Activated CD4-positive, alpha-beta T cell treated with anti-CD3 and anti-CD28 coated beads for 48 hours (primary cell): ENCODE measurements around the gene PPP2R1B.
"Not testable (repeated sequence)": the region's sequence is repeated elsewhere in the genome, so short reads cannot be mapped to it uniquely, and the experiment has no call there.

Experiments used
- DNase-seq: peaks from one replicate; pipeline ENCODE4 v3.0.0-alpha.2; 2020

PPP2R1B gene

GRCh38 chr11:111782109-111782741 is 16.0 kb upstream of the PPP2R1B start:
- no peak for DNase-seq

DNA sequence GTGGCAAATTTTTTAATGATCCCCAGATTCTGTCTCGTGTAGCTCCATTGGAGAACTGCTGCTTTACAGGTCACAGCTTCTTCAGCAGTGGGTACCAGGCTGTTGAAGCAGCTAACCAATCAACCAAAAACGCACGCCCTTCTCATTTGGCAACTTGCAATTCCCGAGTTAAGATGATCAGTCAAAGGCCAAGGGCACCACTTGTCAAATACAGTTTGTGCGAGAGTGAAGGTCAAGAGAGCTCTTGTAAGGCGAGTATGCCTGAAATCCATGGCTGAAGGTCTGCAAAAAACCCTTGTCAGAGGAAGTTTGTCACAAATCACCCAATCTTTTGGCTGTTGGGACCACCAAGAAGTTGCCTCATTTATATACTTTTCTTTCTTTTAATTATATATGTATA is 12.9 kb upstream of the PPP2R1B start:
- DNase-seq, result no peak

DNA sequence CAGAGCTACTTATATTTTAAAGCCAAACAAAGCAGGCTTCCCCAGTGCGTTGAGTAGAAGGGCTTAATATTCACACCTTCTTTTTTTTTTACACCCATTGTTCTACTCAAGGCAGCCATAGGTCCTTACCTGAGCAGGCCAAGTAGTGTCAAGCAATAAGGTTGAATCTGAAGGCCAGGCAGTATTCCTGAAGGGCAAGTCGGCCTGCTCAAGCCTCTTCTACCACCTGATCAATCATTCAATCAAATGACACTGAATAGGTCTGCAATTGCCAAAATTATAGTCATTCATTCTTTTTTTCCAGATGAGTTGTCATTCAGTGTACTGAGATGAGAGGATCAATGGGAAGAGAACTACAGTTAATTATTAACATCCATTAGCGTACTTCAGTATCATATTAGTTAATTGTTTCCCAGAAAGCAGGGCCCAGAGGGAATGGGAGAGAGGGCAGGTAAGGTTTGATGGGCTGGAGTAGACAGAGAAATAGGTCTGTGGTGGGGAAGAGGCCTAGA is 11.9 kb upstream of the PPP2R1B start:
- DNase-seq, result no peak

DNA sequence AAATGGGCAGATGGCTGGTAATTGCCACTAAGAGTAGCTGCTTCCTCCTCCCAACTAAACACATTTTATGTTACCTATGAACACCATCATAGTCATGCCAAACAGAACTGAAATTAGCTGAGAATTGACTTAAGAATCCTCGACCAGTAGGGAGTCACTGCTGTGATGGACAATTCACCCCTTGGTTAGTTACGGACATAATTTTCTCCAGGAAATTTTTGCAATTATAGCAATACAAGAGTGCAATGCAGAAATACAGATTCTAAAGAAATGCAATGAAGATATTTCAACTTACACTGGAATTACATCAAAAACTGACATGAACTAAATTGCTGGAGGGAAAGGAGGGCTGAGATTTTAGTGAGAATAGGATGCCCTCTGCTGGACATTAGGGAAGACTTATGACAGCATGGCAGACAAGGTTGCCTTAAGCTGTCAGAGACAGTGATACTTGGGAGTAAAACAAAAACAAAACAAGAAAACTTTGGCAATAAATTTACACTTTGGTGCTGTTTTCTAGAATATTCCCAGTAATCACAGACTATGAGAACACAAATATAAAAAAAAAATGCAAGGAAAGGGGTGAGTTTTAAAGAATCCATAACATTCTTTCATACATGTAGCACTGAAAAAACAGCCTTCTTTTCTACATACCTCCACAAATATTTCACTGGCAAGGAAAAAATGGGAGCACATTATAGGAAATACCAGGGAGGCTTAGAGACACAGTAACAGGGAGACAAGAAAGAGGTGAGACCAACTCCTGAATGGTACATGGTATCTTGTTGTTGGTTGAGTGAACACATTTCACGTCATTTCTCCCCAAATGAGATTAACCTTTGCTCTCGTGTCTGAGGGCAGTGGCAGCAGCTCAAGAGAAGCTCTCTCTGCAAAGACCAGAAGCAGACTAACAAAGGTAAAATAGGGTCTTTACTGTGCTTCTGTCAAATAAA is 11.2 kb upstream of the PPP2R1B start:
- DNase-seq, result peak; percentile 8

GRCh38 chr11:111776398-111777093 is 10.4 kb upstream of the PPP2R1B start:
- no peak for DNase-seq

DNA sequence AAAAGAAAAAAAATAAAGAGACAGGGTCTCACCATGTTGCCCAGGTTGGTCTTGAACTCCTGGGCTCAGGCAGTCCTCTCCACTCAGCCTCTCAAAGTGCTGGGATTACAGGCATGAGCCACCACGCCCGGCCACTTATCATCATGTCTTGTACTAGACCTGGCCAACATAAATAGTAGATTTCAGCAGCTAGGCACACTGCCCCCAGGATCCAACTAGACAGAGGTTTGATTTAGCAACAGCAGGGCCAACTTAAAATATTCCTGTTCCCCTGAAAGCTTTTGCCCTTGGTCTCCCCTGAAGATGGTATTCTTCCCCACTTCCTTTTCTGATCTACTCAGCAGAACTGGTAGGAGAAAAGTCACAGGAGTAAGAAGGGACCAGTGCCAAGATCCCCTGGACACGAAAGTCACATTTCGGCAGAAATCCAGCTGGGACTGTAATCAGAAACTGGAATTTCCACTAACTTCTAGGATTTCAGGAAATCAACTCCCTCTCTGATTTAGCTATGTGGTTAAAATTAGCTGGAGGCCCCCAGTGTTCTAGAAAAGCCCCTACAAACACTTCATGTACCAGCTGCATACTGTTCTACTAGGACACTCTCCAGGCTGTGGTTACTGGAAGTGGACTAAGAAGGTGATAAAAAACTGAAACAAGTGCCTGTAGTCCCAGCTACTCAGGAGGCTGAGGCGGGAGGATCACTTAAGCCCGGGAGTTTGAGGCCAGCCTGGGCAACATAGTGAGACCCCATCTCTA is 8.9 kb upstream of the PPP2R1B start:
- DNase-seq, result no peak

- DNase-seq, result no peak
These were observed 6.3 kb upstream of the PPP2R1B start for GRCh38 chr11:111772535-111772934.

DNA sequence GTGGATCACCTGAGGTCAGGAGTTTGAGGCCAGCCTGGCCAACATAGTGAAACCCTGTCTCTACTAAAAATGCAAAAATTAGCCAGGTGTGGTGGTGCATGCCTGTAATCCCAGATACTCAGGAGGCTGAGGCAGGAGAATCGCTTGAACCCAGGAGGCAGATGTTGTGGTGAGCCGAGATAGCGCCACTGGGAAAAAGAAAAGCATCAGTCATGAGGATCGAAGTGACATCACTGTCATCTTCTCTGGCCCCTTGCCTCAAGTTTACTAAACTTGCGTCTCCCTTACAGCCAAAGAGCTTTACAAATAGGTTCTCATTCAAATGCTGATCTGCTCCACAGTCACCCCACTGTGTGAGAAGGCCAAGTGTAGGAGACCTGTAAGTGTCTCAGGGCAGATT is 5.0 kb upstream of the PPP2R1B start:
- DNase-seq, result not testable (repeated sequence)

- DNase-seq, result no peak
These were observed 4.5 kb upstream of the PPP2R1B start for GRCh38 chr11:111770581-111771134.

DNA sequence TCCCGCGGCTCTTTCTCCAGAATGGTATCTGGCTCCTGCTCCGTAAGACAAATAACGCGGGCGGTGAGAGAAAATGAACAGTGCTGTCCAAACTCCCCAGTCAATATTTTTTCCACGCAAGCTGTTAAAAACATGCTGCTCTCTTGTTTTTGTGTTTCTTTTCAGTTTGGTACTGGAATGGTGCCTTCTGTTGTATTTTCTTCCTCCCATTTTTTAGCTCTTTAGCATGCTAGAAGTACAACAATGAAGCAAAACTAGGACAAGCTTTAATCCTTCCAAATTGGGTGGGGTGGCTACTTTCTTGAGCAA is 599 bp upstream of the PPP2R1B start:
- DNase-seq, result no peak

- DNase-seq, result no peak
These were observed 737 bp downstream of the PPP2R1B start for GRCh38 chr11:111765320-111765983.

DNA sequence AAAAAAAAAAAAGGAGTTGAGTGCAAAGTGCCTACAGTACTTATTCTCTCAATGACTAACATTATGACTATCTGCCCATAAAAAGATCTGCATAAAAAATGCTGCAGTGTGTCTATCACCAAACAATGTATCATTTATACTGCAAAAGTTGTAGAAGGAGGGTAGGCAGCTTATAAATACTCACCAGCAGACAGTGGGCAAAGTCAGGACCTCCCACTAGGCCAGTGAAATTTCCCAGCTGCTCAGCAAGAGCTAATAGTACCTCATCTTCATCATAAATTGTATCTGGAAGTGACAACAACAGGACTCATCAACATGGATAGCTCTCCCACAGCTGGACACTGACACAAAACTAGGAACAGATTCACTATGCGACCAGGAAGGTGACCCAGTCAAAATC is 1.6 kb downstream of the PPP2R1B start:
- no peak for DNase-seq

- no peak for DNase-seq
These were observed 3.1 kb downstream of the PPP2R1B start for GRCh38 chr11:111762981-111763643.

- DNase-seq, result no peak
These were observed 3.7 kb downstream of the PPP2R1B start for GRCh38 chr11:111762526-111762925.

- no peak for DNase-seq
These were observed 5.2 kb downstream of the PPP2R1B start for GRCh38 chr11:111761036-111761435.

GRCh38 chr11:111759778-111760407 is 6.3 kb downstream of the PPP2R1B start:
- DNase-seq, result no peak

- DNase-seq, result no peak
These were observed 6.8 kb downstream of the PPP2R1B start for GRCh38 chr11:111759376-111759775.

DNA sequence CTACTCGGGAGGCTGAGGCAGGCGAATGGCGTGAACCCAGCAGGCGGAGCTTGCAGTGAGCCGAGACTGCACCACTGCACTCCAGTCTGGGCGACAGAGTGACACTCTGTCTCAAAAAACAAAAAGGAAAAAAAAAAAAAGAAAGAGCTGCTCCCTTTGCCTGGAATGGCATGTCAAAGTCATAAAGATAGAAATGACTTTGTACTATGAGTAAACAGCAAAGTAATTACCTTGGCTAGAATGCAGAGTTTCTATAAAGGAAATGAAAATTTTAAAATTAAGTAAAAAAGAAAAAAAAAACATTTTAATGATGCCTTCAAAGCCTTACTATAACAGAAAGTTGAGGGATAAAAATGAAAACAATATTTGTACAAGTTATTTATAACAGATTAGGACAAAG is 10.1 kb downstream of the PPP2R1B start:
- DNase-seq, result no peak

- no peak for DNase-seq
These were observed 16.5 kb downstream of the PPP2R1B start for GRCh38 chr11:111749646-111750045.

DNA sequence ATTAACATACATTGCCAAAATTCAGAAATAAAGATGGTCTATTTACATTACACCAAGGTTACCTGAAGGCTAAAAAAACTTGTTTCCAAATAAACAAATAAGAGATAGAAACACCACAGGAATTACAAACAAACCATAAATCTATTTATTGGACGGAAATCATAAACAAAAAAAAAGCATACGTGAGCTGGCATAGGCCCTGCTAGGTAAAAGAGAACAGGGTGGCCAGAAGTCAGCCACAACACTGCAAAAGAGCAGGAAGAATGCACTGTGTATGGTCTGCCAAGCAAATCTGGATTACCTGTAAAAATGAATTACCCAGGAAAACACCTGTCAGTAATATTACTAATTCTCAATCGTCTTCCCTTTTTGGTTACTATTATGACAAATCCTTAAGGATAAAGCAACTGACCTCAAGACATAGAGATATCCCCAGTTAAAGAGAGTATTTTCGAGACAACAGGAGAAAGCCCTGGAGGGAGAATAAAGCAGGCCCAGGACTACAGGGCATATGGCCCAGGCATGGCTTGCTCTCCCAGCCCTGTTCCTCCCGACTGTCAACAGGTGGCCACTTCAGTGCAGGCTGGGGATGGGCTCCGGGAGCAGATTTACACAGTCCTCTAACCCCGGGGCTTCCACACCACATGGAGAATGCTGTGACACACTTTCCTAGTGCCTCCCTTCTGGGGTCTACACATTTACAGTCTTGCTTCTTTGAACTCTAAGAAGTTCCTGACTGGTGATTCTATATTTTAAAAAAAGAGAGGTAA is 18.0 kb downstream of the PPP2R1B start:
- DNase-seq, result no peak
